HUES48 (cell line): ENCODE data around the gene KANSL2.
"Not testable (repeated sequence)": the region's sequence is repeated elsewhere in the genome, so short reads cannot be mapped to it uniquely, and the experiment has no call there.

ENCODE experiments used
- H3K27ac ChIP-seq: one replicate; pipeline ENCODE4 v1.7.0; 2013; ENCODE audit warnings: low read depth, low read length, inconsistent platforms
- H3K27me3 ChIP-seq: 2 replicates; pipeline ENCODE4 v1.6.1; 2013; ENCODE audit warnings: mild to moderate bottlenecking, low read length; ENCODE audit not compliant: control insufficient read depth, insufficient read depth
- H3K36me3 ChIP-seq: 2 replicates; pipeline ENCODE4 v1.6.1; 2013; ENCODE audit warnings: low read length; ENCODE audit not compliant: control insufficient read depth, insufficient read depth
- H3K4me1 ChIP-seq: 2 replicates; pipeline ENCODE4 v1.6.1; 2013; ENCODE audit warnings: mild to moderate bottlenecking, low read length; ENCODE audit not compliant: control insufficient read depth, insufficient read depth
- H3K4me3 ChIP-seq: 2 replicates; pipeline ENCODE4 v1.5.1; 2013; ENCODE audit warnings: mild to moderate bottlenecking, low read depth, low read length
- H3K9ac ChIP-seq: 2 replicates; pipeline ENCODE4 v1.6.1; 2013; ENCODE audit warnings: mild to moderate bottlenecking, low read depth, low read length, moderate library complexity
- H3K9me3 ChIP-seq: 2 replicates; pipeline ENCODE4 v1.6.1; 2013; ENCODE audit warnings: low read length; ENCODE audit not compliant: control insufficient read depth, insufficient read depth

Gene KANSL2

GRCh38 chr12:48643011-48643410 lies 39.0 kb downstream of the KANSL2 start:
- no peaks in the 10 kb centered on the region for H3K27me3 ChIP-seq
- H3K27ac ChIP-seq = no peak overlapping the region
- no peak overlapping the region for H3K9ac ChIP-seq
- no peak overlapping the region for H3K4me3 ChIP-seq
- H3K36me3 ChIP-seq = peaks cover 15% of the 10 kb centered on the region
- peaks cover 17% of the 10 kb centered on the region for H3K9me3 ChIP-seq
- no peaks in the 10 kb centered on the region for H3K4me1 ChIP-seq

GRCh38 chr12:48641752-48642555 lies 40.1 kb downstream of the KANSL2 start:
- H3K27ac ChIP-seq, H3K9ac ChIP-seq, H3K4me3 ChIP-seq, H3K4me1 ChIP-seq, H3K27me3 ChIP-seq: not testable (repeated sequence)
- peaks cover 15% of the 10 kb centered on the region for H3K36me3 ChIP-seq
- peaks cover 17% of the 10 kb centered on the region for H3K9me3 ChIP-seq

GRCh38 chr12:48640854-48641253 lies 41.2 kb downstream of the KANSL2 start:
- peaks cover 17% of the 10 kb centered on the region for H3K9me3 ChIP-seq
- H3K27ac ChIP-seq = no peak overlapping the region
- no peak overlapping the region for H3K9ac ChIP-seq
- H3K4me1 ChIP-seq = no peaks in the 10 kb centered on the region
- H3K4me3 ChIP-seq = no peak overlapping the region
- no peaks in the 10 kb centered on the region for H3K27me3 ChIP-seq
- H3K36me3 ChIP-seq = peaks cover 12% of the 10 kb centered on the region

GRCh38 chr12:48640428-48640827 lies 41.6 kb downstream of the KANSL2 start:
- Histone ChIP-seq H3K27me3 (no peaks in the 10 kb centered on the region), H3K36me3 (peaks cover 12% of the 10 kb centered on the region), H3K9me3 (peaks cover 17% of the 10 kb centered on the region), H3K4me1 (no peaks in the 10 kb centered on the region), H3K4me3 (no peak overlapping the region), H3K9ac (no peak overlapping the region), H3K27ac (no peak overlapping the region)

DNA sequence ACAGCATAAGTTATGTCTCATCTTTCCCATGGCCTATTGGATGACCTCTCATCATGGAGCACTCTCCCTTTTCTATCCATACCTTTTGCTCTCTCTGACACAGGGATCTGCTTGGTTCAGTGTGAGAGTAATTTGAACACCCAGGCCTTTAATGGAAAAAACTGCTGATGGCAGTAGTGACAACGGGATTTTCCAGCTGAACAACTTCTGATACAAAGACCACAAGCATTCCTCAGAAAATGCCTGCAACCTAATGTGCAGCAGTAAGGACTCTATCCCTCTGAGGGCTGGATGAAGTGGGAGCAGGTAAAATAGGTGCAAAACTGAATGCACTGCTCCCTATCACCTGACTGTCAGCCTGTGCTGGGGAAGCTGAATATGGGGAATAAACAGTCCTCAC lies 51.0 kb downstream of the KANSL2 start:
- Histone ChIP-seq H3K4me1 (no peaks in the 10 kb centered on the region), H3K27me3 (no peaks in the 10 kb centered on the region), H3K36me3 (no peaks in the 10 kb centered on the region), H3K9me3 (no peaks in the 10 kb centered on the region), H3K9ac (no peak overlapping the region), H3K27ac (no peak overlapping the region), H3K4me3 (no peak overlapping the region)

- Histone ChIP-seq H3K9me3 (no peaks in the 10 kb centered on the region), H3K36me3 (no peaks in the 10 kb centered on the region), H3K4me1 (no peaks in the 10 kb centered on the region), H3K9ac (no peak overlapping the region), H3K4me3 (no peak overlapping the region), H3K27me3 (no peaks in the 10 kb centered on the region), H3K27ac (no peak overlapping the region)
Observed at GRCh38 chr12:48630346-48630745, 51.7 kb downstream of the KANSL2 start.

- no peaks in the 10 kb centered on the region for H3K36me3 ChIP-seq
- no peak overlapping the region for H3K27ac ChIP-seq
- no peak overlapping the region for H3K9ac ChIP-seq
- no peaks in the 10 kb centered on the region for H3K27me3 ChIP-seq
- H3K9me3 ChIP-seq = no peaks in the 10 kb centered on the region
- no peak overlapping the region for H3K4me3 ChIP-seq
- no peaks in the 10 kb centered on the region for H3K4me1 ChIP-seq
Observed at GRCh38 chr12:48629541-48629940, 52.5 kb downstream of the KANSL2 start.

DNA sequence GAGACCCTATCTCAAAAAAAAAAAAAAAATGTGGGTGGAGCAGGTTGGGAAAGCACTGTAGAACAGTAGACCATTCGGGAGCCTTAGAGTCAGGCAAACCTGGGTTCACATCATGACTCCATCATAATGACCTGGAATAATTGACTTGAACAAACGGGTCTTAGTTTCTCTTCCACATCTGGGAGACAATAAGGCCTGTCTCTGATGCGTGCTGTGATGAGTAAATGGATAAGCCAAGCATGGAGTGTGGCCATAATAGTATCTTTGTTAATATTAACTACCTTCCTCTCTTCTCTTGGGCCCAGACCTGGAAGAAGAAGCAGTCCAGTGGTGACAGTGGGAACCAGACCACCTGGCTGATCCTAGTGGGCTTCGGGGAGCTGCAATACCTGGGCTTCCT lies 54.5 kb downstream of the KANSL2 start:
- no peak overlapping the region for H3K4me3 ChIP-seq

GRCh38 chr12:48622997-48623396 lies 59.0 kb downstream of the KANSL2 start:
- not testable (repeated sequence) for H3K27ac ChIP-seq, H3K9ac ChIP-seq, H3K4me3 ChIP-seq, H3K4me1 ChIP-seq, H3K27me3 ChIP-seq, H3K36me3 ChIP-seq, H3K9me3 ChIP-seq

More for the DNA sequence above, 54.5 kb downstream of the KANSL2 start:
- Histone ChIP-seq H3K27ac (no peak overlapping the region), H3K9ac (no peak overlapping the region), H3K4me1 (no peaks in the 10 kb centered on the region), H3K9me3 (no peaks in the 10 kb centered on the region; the same call in 1 of the 2 replicates), H3K27me3 (no peaks in the 10 kb centered on the region), H3K36me3 (no peaks in the 10 kb centered on the region)

DNA sequence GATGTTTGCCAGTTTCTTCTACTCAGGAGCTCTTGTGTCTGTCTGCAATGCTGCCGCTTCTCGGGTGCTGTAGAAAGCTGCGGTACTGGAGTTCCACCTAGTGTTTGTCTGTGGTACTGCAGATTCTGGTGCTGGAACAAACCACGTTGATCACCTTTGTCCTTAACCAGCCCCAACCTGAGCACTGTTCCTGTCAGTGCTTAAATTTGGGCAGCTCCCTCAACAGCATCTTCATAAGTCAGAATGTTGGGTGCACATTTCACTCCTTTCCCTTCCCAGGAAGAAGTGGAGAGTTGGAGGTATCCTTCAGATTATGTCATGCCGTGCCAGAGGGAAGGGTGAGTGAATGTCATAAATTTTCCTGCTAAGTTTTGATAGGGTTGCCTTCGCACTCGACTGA lies 63.5 kb downstream of the KANSL2 start:
- Histone ChIP-seq H3K9ac (no peak overlapping the region), H3K36me3 (no peaks in the 10 kb centered on the region), H3K9me3 (no peaks in the 10 kb centered on the region), H3K27ac (no peak overlapping the region), H3K27me3 (no peaks in the 10 kb centered on the region), H3K4me3 (no peak overlapping the region), H3K4me1 (no peaks in the 10 kb centered on the region)

GRCh38 chr12:48615681-48616080 lies 66.4 kb downstream of the KANSL2 start:
- Histone ChIP-seq H3K36me3 (no peaks in the 10 kb centered on the region), H3K9me3 (no peaks in the 10 kb centered on the region; the same call in 1 of the 2 replicates), H3K27ac (no peak overlapping the region), H3K27me3 (no peaks in the 10 kb centered on the region), H3K9ac (no peak overlapping the region), H3K4me3 (no peak overlapping the region), H3K4me1 (no peaks in the 10 kb centered on the region)
